ENCODE results near the gene ZEB2.

- TF ChIP-seq EZH2 (IDR thresholded peaks at IDR 0.05; ENCODE audit: borderline replicate concordance, low read length): no peak
- TF ChIP-seq CTCF (IDR thresholded peaks at IDR 0.05; ENCODE audit: low read length): no peak
These were observed 141.4 kb downstream of the ZEB2 start for GRCh38 chr2:144378551-144378950.
